Fibroblast of mammary gland (primary cell): Measurements from ENCODE around the gene PLEKHA6.

ENCODE experiments used
- DNase-seq: peaks from one replicate; pipeline ENCODE4 v3.0.0-alpha.2; 2010; ENCODE audit warnings: low read depth
- H3K4me3 ChIP-seq: 2 replicates; pipeline ENCODE4 v1.5.1; 2011; ENCODE audit warnings: low read depth, mild to moderate bottlenecking, low read length, moderate library complexity; ENCODE audit not compliant: control insufficient read depth
- CTCF ChIP-seq: conservative IDR thresholded peaks from 2 replicates; pipeline ENCODE4 v1.5.1; 2011; ENCODE audit warnings: low read depth, low read length, inconsistent platforms; ENCODE audit not compliant: control insufficient read depth, insufficient read depth

PLEKHA6 gene

GRCh38 chr1:204382714-204383083 lies 23.0 kb upstream of the PLEKHA6 start:
- TF ChIP-seq CTCF = no peak
- DNase-seq = no peak
- no peak overlapping the region for H3K4me3 ChIP-seq

GRCh38 chr1:204380293-204380831 lies 20.6 kb upstream of the PLEKHA6 start:
- no peak overlapping the region for H3K4me3 ChIP-seq
- no peak for TF ChIP-seq CTCF
- DNase-seq = no peak

- TF ChIP-seq CTCF = no peak
- DNase-seq = no peak
These were observed 18.3 kb upstream of the PLEKHA6 start for GRCh38 chr1:204377800-204378668.

GRCh38 chr1:204376919-204377799 lies 17.4 kb upstream of the PLEKHA6 start:
- no peak overlapping the region for H3K4me3 ChIP-seq
- TF ChIP-seq CTCF = no peak
- DNase-seq = no peak

More at GRCh38 chr1:204377800-204378668, 18.3 kb upstream of the PLEKHA6 start:
- peak overlapping the region; percentile 24 for H3K4me3 ChIP-seq

GRCh38 chr1:204376465-204376864 lies 16.7 kb upstream of the PLEKHA6 start:
- no peak overlapping the region for H3K4me3 ChIP-seq
- TF ChIP-seq CTCF = no peak
- no peak for DNase-seq

GRCh38 chr1:204373911-204374310 lies 14.2 kb upstream of the PLEKHA6 start:
- H3K4me3 ChIP-seq = no peak overlapping the region
- DNase-seq = no peak
- TF ChIP-seq CTCF = no peak
